Measurements from ENCODE around the gene HADHA.

The HADHA gene

GRCh38 chr2:26243470-26244308, 743 bp downstream of the HADHA start:
- peak; percentile 6 for DNase-seq
- in situ Hi-C loops (cut with HindIII; ENCODE audit: low pct_ligation_motif_present, low sequenced_read_pairs) = no loop called here
- no peaks in the 10 kb centered on the region for H3K27me3 ChIP-seq (replicated peaks)
- H3K27ac ChIP-seq = peak overlapping the region; percentile 99
- no peaks in the 10 kb centered on the region for H3K36me3 ChIP-seq (replicated peaks)
- TF ChIP-seq CTCF (IDR thresholded peaks at IDR 0.05; ENCODE audit: low read depth, low read length, missing control alignments) = no peak
- peak overlapping the region; percentile 98 for H3K4me3 ChIP-seq (ENCODE audit: low read depth, low read length)

- no peak for TF ChIP-seq CTCF (IDR thresholded peaks at IDR 0.05; ENCODE audit: low read depth, low read length, missing control alignments)
- Histone ChIP-seq H3K4me3 (ENCODE audit: low read depth, low read length) (no peak overlapping the region), H3K27ac (no peak overlapping the region), H3K36me3 (replicated peaks) (peaks cover 5% of the 10 kb centered on the region), H3K27me3 (replicated peaks) (no peaks in the 10 kb centered on the region)
- in situ Hi-C loops (cut with HindIII; ENCODE audit: low pct_ligation_motif_present, low sequenced_read_pairs) = no loop called here
- DNase-seq = no peak
Observed at GRCh38 chr2:26241928-26242436, 2.5 kb downstream of the HADHA start.

GRCh38 chr2:26238311-26238958, 6.0 kb downstream of the HADHA start:
- TF ChIP-seq CTCF (IDR thresholded peaks at IDR 0.05; ENCODE audit: low read depth, low read length, missing control alignments) = no peak
- DNase-seq = no peak
- Histone ChIP-seq H3K36me3 (replicated peaks) (peaks cover 29% of the 10 kb centered on the region), H3K27ac (no peak overlapping the region), H3K4me3 (ENCODE audit: low read depth, low read length) (no peak overlapping the region), H3K27me3 (replicated peaks) (no peaks in the 10 kb centered on the region)
- in situ Hi-C loops (cut with HindIII; ENCODE audit: low pct_ligation_motif_present, low sequenced_read_pairs) = no loop called here

GRCh38 chr2:26237868-26238267, 6.6 kb downstream of the HADHA start:
- no peak overlapping the region for H3K27ac ChIP-seq
- no peaks in the 10 kb centered on the region for H3K27me3 ChIP-seq (replicated peaks)
- no peak for DNase-seq
- H3K36me3 ChIP-seq (replicated peaks) = peaks cover 35% of the 10 kb centered on the region
- TF ChIP-seq CTCF (IDR thresholded peaks at IDR 0.05; ENCODE audit: low read depth, low read length, missing control alignments) = no peak
- in situ Hi-C loops (cut with HindIII; ENCODE audit: low pct_ligation_motif_present, low sequenced_read_pairs) = no loop called here
- H3K4me3 ChIP-seq (ENCODE audit: low read depth, low read length) = no peak overlapping the region

- no peak overlapping the region for H3K4me3 ChIP-seq (ENCODE audit: low read depth, low read length)
- TF ChIP-seq CTCF (IDR thresholded peaks at IDR 0.05; ENCODE audit: low read depth, low read length, missing control alignments) = peak; percentile 48
- H3K36me3 ChIP-seq (replicated peaks) = peaks cover 54% of the 10 kb centered on the region
- in situ Hi-C loops (cut with HindIII; ENCODE audit: low pct_ligation_motif_present, low sequenced_read_pairs) = no loop called here
- no peak for DNase-seq
- no peak overlapping the region for H3K27ac ChIP-seq
- H3K27me3 ChIP-seq (replicated peaks) = no peaks in the 10 kb centered on the region
Observed at GRCh38 chr2:26235089-26235488, 9.3 kb downstream of the HADHA start.
